ENCODE results near the gene HEATR1. TPM values are rescaled to one million over a fixed set of nuclear protein-coding genes. Genes with fewer than 3 reads are reported as not detected.
A peak's percentile ranks its signal among the peaks of the same experiment; 100 is the strongest.
"Not testable (repeated sequence)": the region's sequence is repeated elsewhere in the genome, so short reads cannot be mapped to it uniquely, and the experiment has no call there.

Gene HEATR1
- total RNA-seq, 1 experiment from 2014 or later, result 19.4 TPM

DNA sequence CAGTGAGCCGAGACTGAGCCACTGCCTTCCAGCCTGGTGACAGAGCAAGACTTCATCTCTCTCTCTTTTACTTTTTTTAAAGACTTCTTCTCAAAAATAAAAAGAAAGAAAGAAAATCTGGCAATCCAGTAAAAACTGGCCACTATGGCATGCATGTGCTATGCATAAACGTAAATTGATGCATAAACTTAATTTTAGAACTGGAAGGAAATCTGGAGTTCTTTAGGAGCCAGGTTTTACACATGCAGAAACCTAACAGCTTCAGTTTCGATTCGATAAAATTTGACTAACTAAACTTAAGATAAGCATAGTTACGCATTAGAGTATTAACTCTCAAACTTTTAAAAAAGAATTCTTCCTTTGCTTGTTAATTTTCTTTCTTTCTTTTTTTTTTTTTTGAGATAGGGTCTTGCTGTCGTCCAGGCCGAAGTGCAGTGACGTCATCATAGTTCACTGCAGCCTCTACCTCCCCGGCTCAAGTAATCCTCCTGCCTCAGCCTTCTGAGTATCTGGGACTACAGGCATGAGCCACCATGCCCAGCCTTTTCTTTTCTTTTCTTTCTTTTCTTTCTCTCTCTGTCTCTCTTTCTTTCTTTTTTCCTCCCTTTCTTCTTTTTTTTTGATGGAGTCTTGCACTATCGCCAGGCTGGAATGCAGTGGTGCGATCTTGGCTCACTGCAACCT is 92.4 kb downstream of the HEATR1 start:
- DNase-seq (ENCODE audit: low spot score), result no peak

GRCh38 chr1:236509647-236510401 is 94.5 kb downstream of the HEATR1 start:
- no peak for DNase-seq (ENCODE audit: low spot score)

- no peak for DNase-seq (ENCODE audit: low spot score)
Observed at GRCh38 chr1:236509203-236509602, 95.1 kb downstream of the HEATR1 start.

DNA sequence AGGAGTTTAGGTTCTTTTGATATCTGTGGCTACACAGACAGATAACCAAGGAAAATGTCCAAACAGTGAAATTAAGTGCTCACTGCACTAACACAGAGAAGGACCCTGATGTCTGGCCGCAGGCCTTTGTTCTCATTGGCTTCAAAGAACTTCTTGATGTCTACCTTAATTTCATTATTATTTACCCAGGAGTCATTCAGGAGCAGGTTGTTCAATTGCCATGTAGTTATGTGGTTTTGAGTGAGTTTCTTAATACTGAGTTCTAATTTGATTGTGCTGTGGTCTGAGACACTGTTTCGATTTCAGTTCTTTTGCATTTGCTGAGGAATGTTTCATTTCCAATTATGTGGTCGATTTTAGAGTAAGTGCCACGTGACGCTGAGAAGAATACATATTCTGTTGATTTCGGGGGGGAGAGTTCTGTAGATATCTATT is 95.7 kb downstream of the HEATR1 start:
- no peak for DNase-seq (ENCODE audit: low spot score)

GRCh38 chr1:236507022-236507700 is 97.2 kb downstream of the HEATR1 start:
- DNase-seq (ENCODE audit: low spot score), result no peak

- not testable (repeated sequence) for DNase-seq (ENCODE audit: low spot score)
Observed at GRCh38 chr1:236504338-236504737, 100.0 kb downstream of the HEATR1 start.

- DNase-seq (ENCODE audit: low spot score), result peak; percentile 86
Observed at GRCh38 chr1:236502972-236503639, 101.2 kb downstream of the HEATR1 start.

DNA sequence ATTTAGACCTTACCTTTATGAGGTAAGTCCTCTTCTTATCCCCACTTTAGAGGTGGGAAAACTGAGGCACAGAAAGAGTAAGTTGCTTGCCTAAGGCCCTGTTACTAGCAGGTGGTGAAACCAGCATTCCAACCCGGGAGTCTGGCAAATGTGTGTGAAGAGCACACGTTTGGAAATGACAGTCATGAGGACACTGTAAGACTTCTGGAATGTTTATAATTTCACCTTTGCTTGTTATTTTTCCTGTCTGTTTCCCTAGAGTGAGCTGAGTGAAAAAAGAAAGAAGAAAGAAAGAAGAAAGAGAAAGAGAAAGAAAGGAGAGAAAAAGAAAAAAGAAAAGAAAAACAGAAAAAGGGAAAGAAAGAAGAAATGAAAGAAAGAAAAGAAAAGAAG is 101.7 kb downstream of the HEATR1 start:
- peak; percentile 58 for DNase-seq (ENCODE audit: low spot score)

DNA sequence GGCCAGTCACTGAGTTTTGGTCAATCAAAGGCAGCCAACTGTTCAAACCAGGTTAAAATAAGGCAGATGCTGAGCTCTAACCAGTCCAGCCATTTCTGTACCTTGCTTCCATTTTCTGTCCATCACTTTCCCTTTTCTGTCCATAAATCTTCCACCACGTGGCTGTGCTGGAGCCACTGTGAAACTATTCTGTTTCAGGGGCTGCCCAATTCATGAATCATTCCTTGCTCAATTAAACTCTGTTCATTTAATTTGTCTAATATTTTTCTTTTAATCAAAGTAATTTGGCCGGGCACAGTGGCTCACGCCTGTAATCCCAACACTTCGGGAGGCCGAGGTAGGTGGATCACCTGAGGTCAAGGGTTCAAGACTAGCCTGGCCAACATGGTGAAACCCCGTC is 103.2 kb downstream of the HEATR1 start:
- no peak for DNase-seq (ENCODE audit: low spot score)

Other genes starting within 250 kb of the HEATR1 start
- gene EDARADD, start 210.2 kb downstream of the HEATR1 start, total RNA-seq (2014; rRNA removed; shearing (Covaris generic)), result not detected in 2 replicates
- 25.1 and 32.0 TPM in 2 replicates for gene LGALS8, start 80.5 kb downstream of the HEATR1 start, total RNA-seq (2014; rRNA removed; shearing (Covaris generic))
- not detected in 2 replicates for gene ACTN2, start 82.0 kb upstream of the HEATR1 start, total RNA-seq (2014; rRNA removed; shearing (Covaris generic))
- gene MTR, start 190.8 kb upstream of the HEATR1 start, total RNA-seq (2014; rRNA removed; shearing (Covaris generic)), result 8.6 and 10.4 TPM in 2 replicates